Stimulated activated CD4-positive, alpha-beta T cell treated with anti-CD3 and anti-CD28 coated beads, Interleukin-4, amount 100 ng/mL, for 4 hours (primary cell): Measurements from ENCODE around the gene TCF7L2.
A peak's percentile ranks its signal among the peaks of the same experiment; 100 is the strongest.
"Not testable (repeated sequence)": the region's sequence is repeated elsewhere in the genome, so short reads cannot be mapped to it uniquely, and the experiment has no call there.

Source experiments
- DNase-seq, 2 experiments: peaks; one replicate each; pipeline ENCODE4 v3.0.0-alpha.2; 2020

Gene TCF7L2

GRCh38 chr10:113099431-113100183, 149.6 kb downstream of the TCF7L2 start:
- no peak for DNase-seq

GRCh38 chr10:113100281-113100680, 150.2 kb downstream of the TCF7L2 start:
- no peak for DNase-seq

GRCh38 chr10:113103131-113103840, 153.2 kb downstream of the TCF7L2 start:
- no peak for DNase-seq

GRCh38 chr10:113104047-113104446, 154.0 kb downstream of the TCF7L2 start:
- DNase-seq, result no peak

- peak in 1 of 2 experiments; percentile 8 for DNase-seq
Observed at GRCh38 chr10:113108194-113108835, 158.3 kb downstream of the TCF7L2 start.

GRCh38 chr10:113108948-113109347, 158.9 kb downstream of the TCF7L2 start:
- no peak for DNase-seq

GRCh38 chr10:113109482-113109881, 159.4 kb downstream of the TCF7L2 start:
- not testable (repeated sequence) for DNase-seq

GRCh38 chr10:113111260-113111659, 161.2 kb downstream of the TCF7L2 start:
- no peak for DNase-seq

- DNase-seq, result no peak
Observed at GRCh38 chr10:113111900-113112853, 162.1 kb downstream of the TCF7L2 start.

GRCh38 chr10:113113241-113113640, 163.2 kb downstream of the TCF7L2 start:
- no peak for DNase-seq

GRCh38 chr10:113113918-113114317, 163.9 kb downstream of the TCF7L2 start:
- no peak for DNase-seq

GRCh38 chr10:113115556-113115955, 165.5 kb downstream of the TCF7L2 start:
- no peak for DNase-seq

GRCh38 chr10:113118882-113119281, 168.8 kb downstream of the TCF7L2 start:
- DNase-seq, result no peak

GRCh38 chr10:113119801-113120200, 169.8 kb downstream of the TCF7L2 start:
- no peak for DNase-seq

- no peak for DNase-seq
Observed at GRCh38 chr10:113121153-113121552, 171.1 kb downstream of the TCF7L2 start.

- DNase-seq, result no peak
Observed at GRCh38 chr10:113122947-113123346, 172.9 kb downstream of the TCF7L2 start.

GRCh38 chr10:113124724-113125123, 174.7 kb downstream of the TCF7L2 start:
- no peak for DNase-seq

GRCh38 chr10:113125612-113126011, 175.6 kb downstream of the TCF7L2 start:
- no peak for DNase-seq

GRCh38 chr10:113126229-113127201, 176.5 kb downstream of the TCF7L2 start:
- peak; percentile 5 to 43 for DNase-seq

GRCh38 chr10:113127261-113127900, 177.3 kb downstream of the TCF7L2 start:
- no peak for DNase-seq

- DNase-seq, result no peak
Observed at GRCh38 chr10:113127901-113128283, 177.8 kb downstream of the TCF7L2 start.
